PC-3 (cell line): ENCODE data around the gene SPTAN1.

Experiments used
- EZH2 ChIP-seq: fragments of 300-600 bp; sonication (generic); IDR thresholded peaks from one replicate; pipeline ENCODE4 v1.6.1; 2017; ENCODE audit warnings: antibody characterized with exemption, mild to moderate bottlenecking, low read length; ENCODE audit not compliant: unreplicated experiment
- TF ChIP-seq, protein P1 (sequence below): fragments of 300-600 bp; sonication (generic); conservative IDR thresholded peaks from 2 replicates; pipeline ENCODE4 v1.5.1; 2017; ENCODE audit warnings: antibody characterized with exemption, low read depth, mild to moderate bottlenecking, low read length

GRCh38 chr9:128552153-128552743 lies at the start of gene SPTAN1:
- TF ChIP-seq, protein P1, sequence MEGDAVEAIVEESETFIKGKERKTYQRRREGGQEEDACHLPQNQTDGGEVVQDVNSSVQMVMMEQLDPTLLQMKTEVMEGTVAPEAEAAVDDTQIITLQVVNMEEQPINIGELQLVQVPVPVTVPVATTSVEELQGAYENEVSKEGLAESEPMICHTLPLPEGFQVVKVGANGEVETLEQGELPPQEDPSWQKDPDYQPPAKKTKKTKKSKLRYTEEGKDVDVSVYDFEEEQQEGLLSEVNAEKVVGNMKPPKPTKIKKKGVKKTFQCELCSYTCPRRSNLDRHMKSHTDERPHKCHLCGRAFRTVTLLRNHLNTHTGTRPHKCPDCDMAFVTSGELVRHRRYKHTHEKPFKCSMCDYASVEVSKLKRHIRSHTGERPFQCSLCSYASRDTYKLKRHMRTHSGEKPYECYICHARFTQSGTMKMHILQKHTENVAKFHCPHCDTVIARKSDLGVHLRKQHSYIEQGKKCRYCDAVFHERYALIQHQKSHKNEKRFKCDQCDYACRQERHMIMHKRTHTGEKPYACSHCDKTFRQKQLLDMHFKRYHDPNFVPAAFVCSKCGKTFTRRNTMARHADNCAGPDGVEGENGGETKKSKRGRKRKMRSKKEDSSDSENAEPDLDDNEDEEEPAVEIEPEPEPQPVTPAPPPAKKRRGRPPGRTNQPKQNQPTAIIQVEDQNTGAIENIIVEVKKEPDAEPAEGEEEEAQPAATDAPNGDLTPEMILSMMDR, result no peak
- no peak for TF ChIP-seq EZH2
